Measurements from ENCODE around the gene BEAN1. TPM values are rescaled to one million over a fixed set of nuclear protein-coding genes. Genes with fewer than 3 reads are reported as not detected.
A peak's percentile ranks its signal among the peaks of the same experiment; 100 is the strongest.

The BEAN1 gene
- total RNA-seq, 2 donors from 2014 or later, result not detected

- Mint-ChIP-seq H3K27ac (no peak overlapping the region), H3K9me3 (no peaks in the 10 kb centered on the region), H3K36me3 (no peaks in the 10 kb centered on the region)
These were observed 1.7 kb downstream of the BEAN1 start for GRCh38 chr16:66428682-66429251.

GRCh38 chr16:66429290-66429962 is 2.3 kb downstream of the BEAN1 start:
- no peaks in the 10 kb centered on the region for H3K36me3 Mint-ChIP-seq
- no peak for ATAC-seq
- no peaks in the 10 kb centered on the region for H3K9me3 Mint-ChIP-seq
- H3K27ac Mint-ChIP-seq, result no peak overlapping the region
- DNase-seq (ENCODE audit: low spot score in 2 of 2), result no peak

More at GRCh38 chr16:66428682-66429251, 1.7 kb downstream of the BEAN1 start:
- DNase-seq (ENCODE audit: low spot score in 2 of 2), result no peak
- ATAC-seq, result no peak

- H3K36me3 Mint-ChIP-seq, result no peaks in the 10 kb centered on the region
- H3K27ac Mint-ChIP-seq, result no peak overlapping the region
- DNase-seq (ENCODE audit: low spot score in 2 of 2) (no peak), ATAC-seq (no peak)
- H3K9me3 Mint-ChIP-seq, result no peaks in the 10 kb centered on the region
These were observed 3.1 kb downstream of the BEAN1 start for GRCh38 chr16:66430214-66430613.

GRCh38 chr16:66431760-66432159 is 4.7 kb downstream of the BEAN1 start:
- DNase-seq (ENCODE audit: low spot score in 2 of 2), result no peak
- no peaks in the 10 kb centered on the region for H3K9me3 Mint-ChIP-seq
- H3K27ac Mint-ChIP-seq, result no peak overlapping the region
- no peak for ATAC-seq
- no peaks in the 10 kb centered on the region for H3K36me3 Mint-ChIP-seq

- ATAC-seq, result no peak
- no peak overlapping the region for H3K27ac Mint-ChIP-seq
These were observed 5.3 kb downstream of the BEAN1 start for GRCh38 chr16:66432429-66432828.

GRCh38 chr16:66434619-66435430 is 7.7 kb downstream of the BEAN1 start:
- Mint-ChIP-seq H3K9me3 (no peaks in the 10 kb centered on the region), H3K36me3 (no peaks in the 10 kb centered on the region), H3K27ac (no peak overlapping the region)
- ATAC-seq (no peak), DNase-seq (ENCODE audit: low spot score in 2 of 2) (no peak)

More at GRCh38 chr16:66432429-66432828, 5.3 kb downstream of the BEAN1 start:
- DNase-seq (ENCODE audit: low spot score in 2 of 2), result no peak
- Mint-ChIP-seq H3K36me3 (no peaks in the 10 kb centered on the region), H3K9me3 (no peaks in the 10 kb centered on the region)

- ATAC-seq (no peak), DNase-seq (ENCODE audit: low spot score in 2 of 2) (no peak)
- H3K9me3 Mint-ChIP-seq, result no peaks in the 10 kb centered on the region
- H3K27ac Mint-ChIP-seq, result no peak overlapping the region
- H3K36me3 Mint-ChIP-seq, result no peaks in the 10 kb centered on the region
These were observed 8.8 kb downstream of the BEAN1 start for GRCh38 chr16:66435896-66436295.

- ATAC-seq, result no peak
- Mint-ChIP-seq H3K36me3 (no peaks in the 10 kb centered on the region), H3K9me3 (no peaks in the 10 kb centered on the region), H3K27ac (no peak overlapping the region)
- DNase-seq (ENCODE audit: low spot score in 2 of 2), result no peak
These were observed 10.4 kb downstream of the BEAN1 start for GRCh38 chr16:66437391-66437945.

GRCh38 chr16:66438536-66438935 is 11.4 kb downstream of the BEAN1 start:
- Mint-ChIP-seq H3K27ac (peak overlapping the region in 1 of 2 donors; percentile 65), H3K9me3 (no peaks in the 10 kb centered on the region), H3K36me3 (no peaks in the 10 kb centered on the region)
- no peak for ATAC-seq
- DNase-seq (ENCODE audit: low spot score in 2 of 2), result no peak

- ATAC-seq (no peak), DNase-seq (ENCODE audit: low spot score in 2 of 2) (no peak)
- Mint-ChIP-seq H3K27ac (no peak overlapping the region), H3K36me3 (no peaks in the 10 kb centered on the region), H3K9me3 (no peaks in the 10 kb centered on the region)
These were observed 12.1 kb downstream of the BEAN1 start for GRCh38 chr16:66439051-66439730.

- Mint-ChIP-seq H3K27ac (no peak overlapping the region), H3K9me3 (no peaks in the 10 kb centered on the region), H3K36me3 (no peaks in the 10 kb centered on the region)
- no peak for ATAC-seq
- no peak for DNase-seq (ENCODE audit: low spot score in 2 of 2)
These were observed 13.2 kb downstream of the BEAN1 start for GRCh38 chr16:66440271-66440802.

GRCh38 chr16:66440970-66441369 is 13.9 kb downstream of the BEAN1 start:
- DNase-seq (ENCODE audit: low spot score in 2 of 2) (no peak), ATAC-seq (no peak)
- Mint-ChIP-seq H3K27ac (no peak overlapping the region), H3K9me3 (no peaks in the 10 kb centered on the region), H3K36me3 (no peaks in the 10 kb centered on the region)

GRCh38 chr16:66441586-66442375 is 14.7 kb downstream of the BEAN1 start:
- no peaks in the 10 kb centered on the region for H3K36me3 Mint-ChIP-seq
- ATAC-seq (no peak), DNase-seq (ENCODE audit: low spot score in 2 of 2) (no peak)
- H3K9me3 Mint-ChIP-seq, result no peaks in the 10 kb centered on the region
- no peak overlapping the region for H3K27ac Mint-ChIP-seq

GRCh38 chr16:66442502-66443268 is 15.6 kb downstream of the BEAN1 start:
- H3K36me3 Mint-ChIP-seq, result no peaks in the 10 kb centered on the region
- H3K9me3 Mint-ChIP-seq, result no peaks in the 10 kb centered on the region
- ATAC-seq, result no peak
- no peak overlapping the region for H3K27ac Mint-ChIP-seq
- no peak for DNase-seq (ENCODE audit: low spot score in 2 of 2)

GRCh38 chr16:66443269-66443652 is 16.2 kb downstream of the BEAN1 start:
- Mint-ChIP-seq H3K36me3 (no peaks in the 10 kb centered on the region), H3K9me3 (no peaks in the 10 kb centered on the region), H3K27ac (no peak overlapping the region)
- no peak for ATAC-seq
- no peak for DNase-seq (ENCODE audit: low spot score in 2 of 2)

All from activated naive CD4-positive, alpha-beta T cell treated with anti-CD3 and anti-CD28 coated beads, Interleukin-2, amount 50 U/mL, for 72 hours (primary cell).